ENCODE data around the gene CR1.
"Not testable (repeated sequence)": the region's sequence is repeated elsewhere in the genome, so short reads cannot be mapped to it uniquely, and the experiment has no call there.

The CR1 gene

DNA sequence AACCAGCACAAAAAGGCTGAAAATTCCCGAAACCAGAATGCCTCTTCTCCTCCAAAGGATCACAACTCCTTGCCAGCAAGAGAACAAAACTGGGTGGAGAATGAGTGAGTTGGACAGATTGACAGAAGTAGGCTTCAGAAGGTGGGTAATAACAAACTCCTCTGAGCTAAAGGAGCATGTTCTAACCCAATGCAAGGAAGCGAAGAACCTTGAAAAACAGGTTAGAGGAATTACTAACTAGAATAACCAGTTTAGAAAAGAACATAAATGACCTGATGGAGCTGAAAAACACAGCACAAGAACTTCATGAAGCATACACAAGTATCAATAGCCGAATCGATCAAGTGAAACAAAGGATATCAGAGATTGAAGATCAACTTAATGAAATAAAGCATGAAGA, 93.5 kb downstream of the CR1 start:
- not testable (repeated sequence) for DNase-seq (ENCODE audit: low read depth)

DNA sequence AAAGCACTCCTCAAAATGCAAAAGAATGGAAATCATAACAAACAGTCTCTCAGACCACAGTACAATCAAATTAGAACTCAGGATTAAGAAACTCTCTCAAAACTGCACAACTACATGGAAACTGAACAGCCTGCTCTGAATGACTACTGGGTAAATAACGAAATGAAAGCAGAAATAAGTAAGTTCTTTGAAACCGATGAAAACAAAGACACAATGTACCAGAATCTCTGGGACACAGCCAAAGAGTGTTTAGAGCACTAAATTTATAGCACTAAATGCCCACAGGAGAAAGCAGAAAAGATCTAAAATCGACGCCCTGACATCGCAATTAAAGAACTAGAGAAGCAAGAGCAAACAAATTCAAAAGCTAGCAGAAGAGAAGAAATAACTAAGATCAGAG, 95.2 kb downstream of the CR1 start:
- DNase-seq (ENCODE audit: low read depth) = not testable (repeated sequence)

DNA sequence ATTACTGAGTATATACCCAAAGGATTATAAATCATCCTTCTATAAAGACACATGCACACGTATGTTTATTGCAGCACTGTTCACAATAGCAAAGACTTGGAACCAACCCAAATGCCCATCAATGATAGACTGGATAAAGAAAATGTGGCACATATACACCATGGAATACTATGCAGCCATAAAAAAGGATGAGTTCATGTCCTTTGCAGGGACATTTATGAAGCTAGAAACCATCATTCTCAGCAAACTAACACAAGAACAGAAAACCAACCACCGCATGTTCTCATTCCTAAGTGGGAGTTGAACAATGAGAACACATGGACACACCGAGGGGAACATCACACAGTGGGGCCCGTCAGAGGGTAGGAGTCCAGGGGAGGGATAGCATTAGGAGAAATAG, 98.1 kb downstream of the CR1 start:
- DNase-seq (ENCODE audit: low read depth) = not testable (repeated sequence)

DNA sequence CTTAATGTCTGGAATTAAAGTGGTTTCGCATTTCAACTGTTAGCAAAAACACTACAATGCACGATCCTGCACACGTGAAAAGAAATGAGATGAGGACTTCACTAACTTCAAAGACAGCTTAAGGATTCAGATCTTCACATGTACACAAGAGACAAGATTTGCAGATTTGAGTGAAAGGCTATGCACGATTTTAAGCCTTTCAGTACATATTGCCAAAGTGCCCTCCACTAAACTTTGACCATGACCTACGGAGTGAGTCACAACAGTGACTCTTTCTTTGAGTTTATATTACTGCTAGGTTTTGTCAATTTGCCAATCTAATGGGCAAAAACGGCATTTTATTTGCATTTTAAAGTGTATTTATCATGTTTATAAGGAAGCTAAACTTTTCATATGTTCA, 107.8 kb downstream of the CR1 start:
- DNase-seq (ENCODE audit: low read depth) = no peak

DNA sequence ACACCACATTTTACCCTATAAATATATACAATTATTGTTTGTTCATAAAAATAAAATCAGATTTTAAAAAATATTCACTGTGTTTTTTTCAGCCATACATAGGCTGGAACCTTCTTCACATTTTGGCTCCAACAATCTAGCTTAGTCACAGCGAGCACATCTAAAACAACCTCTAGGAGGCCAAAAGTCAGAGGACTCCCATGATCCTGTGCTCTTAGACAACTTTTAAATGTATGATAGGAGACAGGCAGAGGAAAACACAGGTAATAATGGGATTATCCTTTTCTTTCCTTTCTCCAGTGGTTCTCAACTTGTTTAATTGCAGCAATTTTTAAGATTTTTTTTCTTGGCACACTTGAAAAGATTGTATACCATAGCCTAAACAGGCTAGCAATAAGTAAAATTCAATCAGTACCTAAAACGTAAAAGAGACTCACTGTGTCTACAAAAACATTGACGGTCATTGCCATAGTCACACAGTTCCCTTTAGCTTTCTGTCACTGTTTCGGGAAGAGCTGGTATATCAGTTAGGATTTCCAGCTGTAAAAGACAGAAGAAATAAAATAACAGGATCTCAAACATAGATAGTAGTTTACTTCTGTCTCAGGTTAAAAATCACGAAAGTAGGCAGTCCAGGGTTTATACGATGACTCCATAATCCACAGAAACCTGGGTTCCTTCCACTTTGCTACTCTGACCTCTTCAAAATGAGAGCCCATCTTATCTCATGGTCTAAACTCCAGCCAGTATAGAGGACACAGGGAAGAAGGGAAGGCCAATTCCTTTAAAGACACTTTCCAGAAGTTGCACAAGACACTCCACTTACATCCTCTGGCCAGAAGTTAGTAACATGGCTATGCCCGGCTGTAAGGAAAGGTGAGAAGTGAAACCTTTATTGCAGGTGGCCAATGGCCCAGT, 109.7 kb downstream of the CR1 start:
- DNase-seq (ENCODE audit: low read depth) = no peak

DNA sequence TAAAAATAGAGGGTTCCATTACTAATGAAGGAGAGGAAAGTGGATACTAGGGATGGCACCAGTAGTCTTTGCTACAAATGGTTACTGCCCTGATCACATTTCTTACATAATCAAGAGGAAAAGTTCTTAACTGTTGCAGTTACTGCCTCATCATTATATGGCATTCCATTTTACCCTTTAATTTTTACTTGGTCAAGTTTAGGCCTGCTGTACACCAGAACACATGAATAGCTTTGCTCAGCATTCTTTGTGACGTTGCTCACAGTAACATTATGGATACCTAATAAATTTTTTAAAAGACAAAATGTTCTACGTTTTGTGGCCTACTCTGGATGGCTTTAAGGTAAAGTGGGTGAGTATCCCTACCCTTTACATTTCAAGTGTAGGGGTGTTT, 110.4 kb downstream of the CR1 start:
- DNase-seq (ENCODE audit: low read depth) = no peak

DNA sequence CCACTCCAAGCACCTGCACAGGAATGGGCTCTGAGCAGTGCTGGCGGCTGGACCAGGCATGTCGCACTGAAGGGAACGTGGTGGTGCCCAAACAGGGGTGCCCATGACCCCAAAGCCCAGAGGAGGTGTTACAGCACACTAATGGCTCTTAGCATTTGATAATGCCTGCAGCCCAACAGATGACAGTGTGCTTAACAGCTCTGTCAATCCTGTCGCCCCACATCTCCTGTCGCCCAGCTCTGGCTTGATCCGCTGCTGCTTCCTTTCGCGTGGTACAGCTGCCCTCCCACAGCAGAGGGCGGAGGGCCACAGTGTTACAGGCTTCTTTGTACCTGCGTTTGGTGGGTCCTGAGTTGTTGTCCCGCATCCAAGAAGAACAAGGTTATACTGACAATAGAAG, 116.8 kb downstream of the CR1 start:
- no peak for DNase-seq (ENCODE audit: low read depth)

DNA sequence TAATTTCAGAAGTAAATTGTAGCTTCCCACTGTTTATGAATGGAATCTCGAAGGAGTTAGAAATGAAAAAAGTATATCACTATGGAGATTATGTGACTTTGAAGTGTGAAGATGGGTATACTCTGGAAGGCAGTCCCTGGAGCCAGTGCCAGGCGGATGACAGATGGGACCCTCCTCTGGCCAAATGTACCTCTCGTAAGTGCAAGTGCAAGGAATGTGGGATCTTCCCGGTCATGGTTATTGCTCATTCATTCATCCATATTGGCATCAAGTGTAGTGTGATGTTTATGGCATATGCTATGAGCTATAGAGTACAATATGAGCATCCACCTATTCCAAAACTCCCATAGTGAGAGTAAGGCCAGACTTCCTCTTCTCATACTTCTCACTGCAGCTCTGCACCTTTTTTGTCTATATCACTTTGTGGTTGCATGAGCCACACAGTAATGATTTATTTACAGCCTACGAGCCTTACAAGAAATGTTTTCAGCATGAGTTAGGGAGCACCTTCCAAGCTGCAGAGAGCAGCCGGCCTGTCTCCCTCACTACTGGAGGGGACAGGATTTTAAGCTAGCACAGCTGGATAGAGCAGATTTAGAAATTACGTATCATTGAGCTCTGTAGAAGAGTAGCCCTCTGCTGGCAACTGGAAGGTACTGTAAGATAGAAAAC, 124.0 kb downstream of the CR1 start:
- no peak for DNase-seq (ENCODE audit: low read depth)

DNA sequence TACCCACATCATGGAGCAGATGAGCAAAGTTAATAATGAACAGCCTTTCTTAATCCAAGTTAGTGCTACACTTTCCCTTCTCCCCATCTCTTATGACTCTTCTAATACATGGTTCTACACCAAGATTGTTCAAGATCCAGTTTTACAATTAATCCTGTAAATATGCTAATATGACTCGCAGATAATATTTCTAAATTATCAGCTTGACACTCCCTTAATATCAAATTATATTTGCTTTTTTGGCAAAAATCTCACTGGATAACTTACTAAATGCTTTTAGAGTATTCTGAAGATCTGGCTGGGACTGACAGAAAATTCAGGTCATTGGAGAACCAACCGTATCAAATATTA, 124.6 kb downstream of the CR1 start:
- DNase-seq (ENCODE audit: low read depth) = no peak

DNA sequence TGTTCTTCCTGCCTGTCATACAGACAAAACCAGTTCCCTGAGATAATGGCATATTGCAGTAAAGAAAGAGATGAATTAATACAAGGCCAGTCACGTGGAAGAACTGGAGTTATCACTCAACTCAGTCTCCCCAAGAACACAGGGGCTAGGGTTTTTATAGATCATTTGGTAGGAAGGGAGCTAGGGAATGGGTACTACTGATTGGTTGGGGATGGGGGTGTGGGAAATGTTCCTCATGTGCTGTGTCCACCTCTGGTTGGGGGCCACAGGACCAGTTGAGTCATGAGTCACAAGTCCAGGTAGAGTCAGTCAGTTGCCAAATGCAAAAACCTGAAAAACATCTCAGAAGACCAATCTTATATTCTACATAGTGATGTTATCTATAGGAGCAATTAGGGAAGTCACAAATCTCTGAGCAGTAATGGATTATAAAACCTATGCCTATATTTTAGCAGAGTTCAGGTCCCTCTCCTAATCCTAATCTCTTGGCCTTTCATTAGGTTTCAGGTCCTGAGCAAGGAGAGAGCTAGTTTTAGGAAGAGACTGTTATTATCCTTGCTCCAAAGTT, 129.6 kb downstream of the CR1 start:
- DNase-seq (ENCODE audit: low read depth) = not testable (repeated sequence)

DNA sequence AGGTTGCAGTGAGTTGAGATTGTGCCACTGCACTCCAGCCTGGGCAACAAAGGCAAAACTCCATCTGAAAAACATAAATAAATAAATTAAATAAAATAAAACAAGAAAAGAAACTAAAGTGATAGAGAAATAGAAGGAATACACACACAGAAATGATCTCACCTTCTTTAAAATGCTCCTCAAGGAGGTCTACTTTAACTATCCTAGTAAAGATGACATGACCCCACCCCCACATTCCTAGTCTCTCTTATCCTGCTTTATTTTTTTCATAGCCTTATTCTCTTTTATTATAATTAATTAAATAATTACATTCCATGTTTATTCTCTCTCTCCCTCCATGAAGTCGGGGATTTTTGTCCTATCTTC, 131.0 kb downstream of the CR1 start:
- no peak for DNase-seq (ENCODE audit: low read depth)

DNA sequence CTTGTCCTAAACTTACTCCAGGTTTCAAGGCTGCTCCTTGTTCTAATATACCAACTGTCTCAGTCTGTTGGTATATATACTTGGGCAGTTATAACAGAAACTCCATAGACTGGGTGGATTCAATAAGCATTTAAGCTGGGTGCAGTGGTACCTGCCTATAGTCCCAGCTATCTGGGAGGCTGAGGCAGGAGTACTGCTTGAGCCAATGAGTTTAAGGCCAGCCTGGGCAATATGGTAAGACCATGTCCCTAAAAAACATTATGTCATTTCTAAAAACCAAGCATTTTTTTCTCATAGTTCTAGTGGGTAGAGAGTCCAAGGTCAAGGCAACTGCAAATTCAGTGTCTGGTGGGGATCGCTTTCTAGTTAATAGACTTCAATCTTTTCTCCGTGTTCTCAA, 131.5 kb downstream of the CR1 start:
- DNase-seq (ENCODE audit: low read depth) = no peak

DNA sequence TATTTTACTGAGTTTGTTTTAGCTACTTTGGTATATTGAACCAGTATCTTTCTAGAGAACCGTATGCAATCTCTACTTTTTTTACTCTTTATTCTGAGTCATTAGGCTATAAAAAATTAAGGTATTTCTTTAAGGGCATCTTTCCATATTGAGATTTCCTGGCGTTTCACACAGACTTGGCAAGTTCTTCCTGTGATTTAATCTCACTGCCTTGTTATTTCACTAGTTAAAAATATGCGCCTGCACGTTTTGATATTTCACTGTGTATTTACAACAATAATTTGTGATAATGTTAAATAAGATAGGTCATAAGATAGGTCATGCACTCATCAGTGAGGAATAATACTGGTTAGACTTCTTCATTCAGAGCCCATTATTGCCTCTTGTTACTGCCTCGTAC, 132.8 kb downstream of the CR1 start:
- no peak for DNase-seq (ENCODE audit: low read depth)

DNA sequence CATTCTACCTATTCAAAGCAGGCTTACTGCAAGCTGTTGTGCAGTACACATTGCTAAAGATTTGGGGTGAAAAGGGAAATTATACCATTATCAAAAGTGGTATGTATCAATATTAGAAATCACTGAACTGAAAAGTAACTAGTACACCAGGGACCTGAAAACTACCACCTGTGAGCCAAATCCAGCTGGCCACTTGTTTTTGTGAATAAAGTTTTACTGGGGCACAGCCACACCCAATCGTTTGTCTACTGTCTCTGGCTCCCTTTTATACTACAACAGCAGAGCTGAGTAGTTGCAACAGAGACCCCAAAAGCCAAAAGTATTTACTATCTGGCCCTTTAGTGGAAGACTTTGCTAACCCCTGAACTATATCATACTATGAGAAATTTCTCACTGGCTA, 135.2 kb downstream of the CR1 start:
- no peak for DNase-seq (ENCODE audit: low read depth)

DNA sequence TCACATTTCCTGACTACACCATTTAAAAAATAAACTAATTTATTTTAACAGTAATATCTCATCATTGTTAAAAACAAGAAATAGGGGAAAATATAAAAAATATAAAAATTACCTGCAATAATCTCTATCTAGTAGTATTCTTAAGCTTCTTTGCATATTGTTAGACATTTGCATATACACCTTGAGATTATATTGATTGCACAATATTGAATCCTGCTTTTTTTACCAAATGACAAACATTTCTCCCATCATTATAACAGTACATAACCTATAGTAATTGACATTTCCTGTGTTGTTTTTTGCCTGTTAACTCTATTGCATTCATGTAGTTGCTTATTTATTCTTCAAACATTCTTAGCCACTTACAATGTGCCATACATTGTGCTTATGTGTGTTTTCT, 137.3 kb downstream of the CR1 start:
- DNase-seq (ENCODE audit: low read depth) = no peak

DNA sequence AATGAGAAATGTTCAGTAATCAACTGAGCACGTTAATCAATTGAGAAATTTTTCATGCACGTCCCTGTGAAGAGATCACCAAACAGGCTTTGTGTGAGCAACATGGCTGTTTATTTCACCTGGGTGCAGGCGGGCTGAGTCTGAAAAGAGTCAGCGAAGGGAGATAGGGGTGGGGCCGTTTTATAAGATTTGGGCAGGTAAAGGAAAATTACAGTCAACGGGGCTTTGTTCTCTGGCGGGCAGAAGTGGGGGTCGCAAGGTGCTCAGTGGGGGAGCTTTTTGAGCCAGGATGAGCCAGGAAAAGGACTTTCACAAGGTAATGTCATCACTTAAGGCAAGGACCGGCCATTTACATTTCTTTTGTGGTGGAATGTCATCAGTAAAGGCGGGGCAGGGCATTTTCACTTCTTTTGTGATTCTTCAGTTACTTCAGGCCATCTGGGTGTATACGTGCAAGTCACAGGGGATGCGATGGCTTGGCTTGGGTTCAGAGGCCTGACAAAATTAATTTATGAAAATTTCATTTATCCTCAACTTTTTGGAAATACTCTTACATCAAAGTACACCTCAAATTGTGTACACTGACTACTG, 137.8 kb downstream of the CR1 start:
- not testable (repeated sequence) for DNase-seq (ENCODE audit: low read depth)

DNA sequence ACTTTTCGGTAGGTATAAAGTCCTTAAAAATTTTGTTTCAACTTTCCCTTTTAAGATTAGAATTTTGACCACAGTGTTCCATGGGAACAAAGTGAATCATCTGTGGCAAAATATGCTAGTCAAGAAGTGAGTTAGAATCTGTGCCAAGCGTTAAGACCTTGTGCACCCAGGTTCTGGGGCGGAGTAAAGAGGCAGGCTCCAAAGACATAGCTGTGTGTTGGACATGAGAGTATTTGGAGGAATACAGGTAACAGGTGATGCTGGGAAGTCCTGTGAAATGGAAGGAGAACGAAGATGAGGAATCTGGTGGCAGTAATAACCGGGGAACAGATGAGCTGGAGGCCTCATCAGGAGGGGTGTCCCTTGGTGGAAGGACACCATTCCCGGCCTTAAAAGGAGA, 138.3 kb downstream of the CR1 start:
- DNase-seq (ENCODE audit: low read depth) = not testable (repeated sequence)

DNA sequence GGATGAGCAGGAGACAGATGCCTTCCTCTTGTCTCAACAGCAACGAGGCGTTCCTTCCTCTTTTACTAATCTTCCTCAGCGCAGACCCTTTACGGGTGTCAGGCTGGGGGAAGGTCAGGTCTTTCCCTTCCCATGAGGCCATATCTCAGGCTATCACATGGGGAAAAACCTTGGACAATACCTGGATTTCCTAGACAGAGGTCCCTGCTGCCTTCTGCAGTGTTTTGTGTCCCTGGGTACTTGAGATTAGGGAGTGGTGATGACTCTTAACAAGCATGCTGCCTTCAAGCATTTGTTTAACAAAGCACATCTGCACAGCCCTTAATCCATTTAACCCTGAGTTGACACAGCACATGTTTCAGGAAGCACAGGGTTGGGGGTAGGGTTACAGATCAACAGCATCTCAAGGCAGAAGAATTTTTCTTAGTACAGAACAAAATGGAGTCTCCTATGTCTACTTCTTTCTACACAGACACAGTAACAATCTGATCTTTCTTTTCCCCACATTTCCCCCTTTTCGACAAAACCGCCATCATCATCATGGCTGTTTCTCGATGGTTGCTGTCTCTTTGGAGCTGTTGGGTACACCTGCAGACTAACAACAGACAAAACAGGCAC, 139.7 kb downstream of the CR1 start:
- not testable (repeated sequence) for DNase-seq (ENCODE audit: low read depth)

DNA sequence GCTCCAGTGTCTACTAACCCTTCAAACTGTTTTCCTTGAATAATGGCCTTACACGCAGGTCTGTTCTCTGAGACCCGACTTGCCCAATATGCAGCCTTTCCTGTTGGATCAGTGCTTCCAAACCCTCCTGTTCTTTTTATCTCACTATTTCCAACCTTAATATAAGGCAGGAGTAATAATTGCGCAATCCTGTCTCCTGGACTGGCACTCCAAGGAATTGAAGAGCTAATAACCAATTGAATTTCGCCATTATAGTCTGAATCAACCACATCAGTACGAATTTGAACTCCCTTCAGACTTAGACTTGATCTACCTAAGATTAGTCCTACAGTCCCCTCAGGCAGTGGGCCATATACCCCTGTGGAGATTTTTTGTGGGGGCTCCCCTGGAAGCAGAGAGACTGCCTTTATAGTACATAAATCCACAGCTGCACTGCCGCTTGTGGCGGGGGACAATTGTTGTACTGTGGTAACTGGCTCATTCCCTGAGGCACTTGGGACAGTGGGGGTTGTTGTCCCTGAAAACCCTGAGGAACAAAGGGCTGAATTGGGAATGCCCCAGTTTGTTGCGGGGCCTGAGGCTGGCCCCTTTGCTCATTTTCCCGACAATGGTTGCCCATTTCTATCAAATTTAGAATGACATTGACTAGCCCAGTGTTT, 142.7 kb downstream of the CR1 start:
- DNase-seq (ENCODE audit: low read depth) = not testable (repeated sequence)

DNA sequence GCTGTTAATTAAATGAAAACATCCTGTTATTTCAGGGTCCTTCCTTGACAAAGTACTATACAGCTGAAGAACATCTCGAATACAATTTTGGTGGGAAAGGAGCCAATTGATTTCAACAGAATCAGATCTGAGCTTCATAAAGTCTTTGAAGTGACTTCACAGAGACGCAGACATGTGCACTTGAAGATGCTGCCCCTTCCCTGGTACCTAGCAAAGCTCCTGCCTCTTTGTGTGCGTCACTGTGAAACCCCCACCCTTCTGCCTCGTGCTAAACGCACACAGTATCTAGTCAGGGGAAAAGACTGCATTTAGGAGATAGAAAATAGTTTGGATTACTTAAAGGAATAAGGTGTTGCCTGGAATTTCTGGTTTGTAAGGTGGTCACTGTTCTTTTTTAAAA, 143.4 kb downstream of the CR1 start:
- DNase-seq (ENCODE audit: low read depth) = not testable (repeated sequence)

DNA sequence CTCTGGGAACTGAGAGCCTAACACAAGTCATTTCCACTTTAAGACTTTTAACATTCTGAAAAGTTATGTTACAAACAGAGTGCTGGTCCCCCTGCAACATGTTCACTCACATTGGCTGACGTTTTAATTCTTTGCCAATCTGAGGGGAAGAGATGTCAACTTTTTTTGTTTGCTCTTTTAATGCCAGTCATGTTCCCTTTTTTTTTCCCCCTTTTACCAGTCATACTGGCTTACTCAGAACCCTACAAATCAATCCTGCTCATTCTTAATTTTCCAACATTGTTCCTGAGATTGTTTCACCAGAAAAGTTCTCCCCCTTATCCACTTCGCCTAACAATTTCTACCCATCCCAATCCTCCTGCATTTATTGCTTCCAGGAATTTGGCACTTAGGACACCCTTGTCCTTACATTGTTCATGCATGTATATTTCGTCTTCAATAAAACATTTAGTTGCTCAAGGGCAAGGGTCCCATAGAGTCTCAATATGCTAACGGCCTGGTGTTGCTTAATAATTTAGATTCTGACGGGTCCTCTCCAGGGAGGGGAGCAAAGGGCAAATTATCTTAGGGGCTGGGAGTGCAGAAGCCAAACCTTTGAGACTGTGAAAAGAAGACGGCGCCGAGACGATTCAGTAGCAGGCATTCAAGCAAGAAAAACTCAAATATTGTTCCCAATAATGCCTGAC, 148.4 kb downstream of the CR1 start:
- DNase-seq (ENCODE audit: low read depth) = no peak
